Cerebellar nuclear complex (tissue), 1 donor: Measurements from ENCODE around the gene FLYWCH2.
A peak's percentile ranks its signal among the peaks of the same experiment; 100 is the strongest.
"Not testable (repeated sequence)": the region's sequence is repeated elsewhere in the genome, so short reads cannot be mapped to it uniquely, and the experiment has no call there.

ENCODE experiments used
- DNase-seq, 2 experiments: peaks; one replicate each; lab custom pipeline; 2025; lab: John Stamatoyannopoulos, UW

Gene FLYWCH2

GRCh38 chr16:2912330-2913199 lies 29.6 kb downstream of the FLYWCH2 start:
- no peak for DNase-seq

GRCh38 chr16:2913603-2914002 lies 30.6 kb downstream of the FLYWCH2 start:
- no peak for DNase-seq

GRCh38 chr16:2914233-2914632 lies 31.2 kb downstream of the FLYWCH2 start:
- DNase-seq, result no peak

GRCh38 chr16:2915196-2915929 lies 32.3 kb downstream of the FLYWCH2 start:
- no peak for DNase-seq

- peak in 1 of 2 experiments; percentile 62 for DNase-seq
Observed at GRCh38 chr16:2919511-2920255, 36.7 kb downstream of the FLYWCH2 start.

- no peak for DNase-seq
Observed at GRCh38 chr16:2923481-2923880, 40.5 kb downstream of the FLYWCH2 start.

- DNase-seq, result no peak
Observed at GRCh38 chr16:2924901-2925755, 42.1 kb downstream of the FLYWCH2 start.

- no peak for DNase-seq
Observed at GRCh38 chr16:2925951-2926649, 43.1 kb downstream of the FLYWCH2 start.

- DNase-seq, result no peak
Observed at GRCh38 chr16:2926650-2926999, 43.6 kb downstream of the FLYWCH2 start.

GRCh38 chr16:2927010-2927646 lies 44.1 kb downstream of the FLYWCH2 start:
- DNase-seq, result peak in 1 of 2 experiments; percentile 49

- DNase-seq, result not testable (repeated sequence)
Observed at GRCh38 chr16:2928151-2928550, 45.1 kb downstream of the FLYWCH2 start.

- no peak for DNase-seq
Observed at GRCh38 chr16:2928796-2929195, 45.8 kb downstream of the FLYWCH2 start.

GRCh38 chr16:2929693-2930092 lies 46.7 kb downstream of the FLYWCH2 start:
- DNase-seq, result no peak

GRCh38 chr16:2930236-2930635 lies 47.2 kb downstream of the FLYWCH2 start:
- no peak for DNase-seq

GRCh38 chr16:2931231-2931914 lies 48.4 kb downstream of the FLYWCH2 start:
- not testable (repeated sequence) for DNase-seq

- no peak for DNase-seq
Observed at GRCh38 chr16:2933136-2933535, 50.1 kb downstream of the FLYWCH2 start.

- no peak for DNase-seq
Observed at GRCh38 chr16:2933701-2934100, 50.7 kb downstream of the FLYWCH2 start.

GRCh38 chr16:2934450-2934849 lies 51.4 kb downstream of the FLYWCH2 start:
- DNase-seq, result no peak

GRCh38 chr16:2936436-2937011 lies 53.5 kb downstream of the FLYWCH2 start:
- DNase-seq, result no peak
